Glomerular visceral epithelial cell (primary cell): ENCODE data around the gene SPC24.
"Not testable (repeated sequence)": the region's sequence is repeated elsewhere in the genome, so short reads cannot be mapped to it uniquely, and the experiment has no call there.

Experiments used
- DNase-seq: peaks from one replicate; pipeline ENCODE4 v3.0.0-alpha.2; 2016; ENCODE audit errors: extremely low spot score

SPC24 gene

DNA sequence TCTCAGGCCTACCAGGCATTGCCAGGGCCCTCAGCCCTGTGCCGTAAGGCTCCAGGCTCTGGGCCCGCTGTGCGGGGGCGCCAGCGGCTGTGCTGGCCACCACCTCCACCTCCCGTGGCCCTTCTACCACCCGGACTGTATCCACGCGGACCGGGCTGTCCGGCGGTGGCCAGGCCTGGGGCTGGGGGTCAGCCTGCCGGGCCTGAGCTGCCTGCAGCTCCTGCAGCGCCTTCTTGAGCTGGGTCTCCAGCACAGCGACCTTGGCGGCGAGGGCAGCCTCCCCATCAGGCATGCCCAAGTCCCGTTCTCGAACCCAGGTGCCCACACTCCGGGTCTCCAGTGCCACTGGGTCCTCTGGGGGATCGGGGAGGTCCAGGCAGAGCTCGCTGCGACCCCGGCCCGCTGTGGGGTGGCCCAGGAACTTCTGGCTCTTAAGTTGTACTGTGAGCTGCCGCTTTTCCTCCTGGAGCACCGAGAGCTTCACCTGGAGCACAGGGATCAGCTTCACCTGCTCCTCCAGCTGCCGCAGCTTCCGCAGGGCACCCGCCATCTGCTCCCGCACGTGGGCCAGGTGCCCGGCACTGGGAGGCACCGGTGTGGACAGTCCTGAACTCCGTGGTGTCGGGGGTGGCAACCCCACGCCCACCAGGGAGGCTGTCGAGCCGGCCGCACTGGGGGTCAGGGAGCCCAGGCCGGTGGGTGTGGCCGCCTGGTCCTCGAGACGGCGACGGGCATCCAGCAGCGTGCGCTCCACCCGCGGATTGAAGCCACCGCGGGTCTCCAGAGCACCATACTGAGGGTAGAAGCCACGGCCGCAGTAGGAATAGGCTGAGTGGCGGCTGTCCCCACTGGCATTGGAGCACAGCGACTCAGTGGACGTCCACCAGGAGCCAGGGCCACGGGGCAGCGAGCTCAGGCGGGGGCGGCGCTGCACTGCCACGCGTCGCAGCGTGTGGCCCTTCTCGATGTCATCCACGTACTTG lies 37.7 kb upstream of the SPC24 start:
- no peak for DNase-seq

DNA sequence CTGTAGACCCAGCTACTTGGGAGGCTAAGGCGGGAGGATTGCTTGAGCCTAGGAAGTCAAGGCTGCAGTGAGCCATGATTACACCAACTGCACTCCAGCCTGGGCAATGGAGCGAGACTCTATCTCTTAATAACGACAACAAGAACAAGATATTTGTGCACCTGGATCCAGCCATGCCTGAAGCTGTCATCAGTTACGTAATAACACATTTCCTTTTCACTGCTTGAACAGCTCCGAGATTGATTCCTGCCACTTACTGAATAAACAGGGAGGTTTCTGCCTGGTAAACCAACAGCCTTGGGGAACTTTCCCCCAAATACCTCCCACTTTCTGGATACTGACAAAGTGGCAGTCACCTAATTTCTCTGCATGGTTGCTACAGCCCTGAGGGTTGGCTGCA lies 36.4 kb upstream of the SPC24 start:
- DNase-seq = peak; percentile 63

DNA sequence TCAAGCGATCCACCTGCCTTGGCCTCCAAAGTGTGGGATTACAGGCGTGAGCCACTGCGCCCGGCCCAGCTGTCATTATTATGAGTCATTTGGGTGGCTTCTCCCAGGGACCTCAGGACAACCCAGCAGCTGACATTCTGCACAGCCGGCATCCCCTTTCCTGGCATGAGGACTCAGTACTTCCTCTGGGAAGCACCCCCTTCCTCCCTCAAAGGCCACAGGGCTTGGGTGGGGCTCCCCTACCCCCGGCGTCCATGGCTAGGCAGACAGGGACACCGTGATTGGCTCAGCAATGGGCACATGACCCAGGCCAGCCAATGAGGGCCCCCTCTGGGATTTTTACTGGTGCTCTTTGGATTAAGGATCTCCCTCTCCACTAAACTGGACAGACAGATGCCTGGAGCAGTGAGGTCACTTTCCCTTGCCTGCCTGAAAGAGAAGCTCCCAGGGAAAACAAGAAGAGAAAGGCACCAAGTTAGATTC lies 35.7 kb upstream of the SPC24 start:
- DNase-seq = peak; percentile 53

DNA sequence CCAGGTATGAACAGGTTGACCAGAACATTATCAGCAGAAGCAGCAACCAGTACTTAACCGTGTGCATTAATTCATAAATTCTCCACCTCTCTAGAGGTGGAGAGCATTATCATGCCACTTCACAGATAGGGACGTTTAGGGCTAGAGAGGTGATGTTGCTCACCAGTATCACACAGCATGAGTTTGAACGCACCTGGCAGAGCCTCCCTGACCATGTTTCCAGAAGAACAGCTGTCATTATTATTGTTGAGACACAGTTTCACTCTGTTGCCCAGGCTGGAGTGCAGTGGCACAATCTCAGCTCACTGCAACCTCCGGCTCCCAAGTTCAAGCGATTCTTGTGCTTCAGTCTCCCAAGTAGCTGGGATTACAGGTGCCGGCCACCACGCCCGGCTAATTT lies 34.9 kb upstream of the SPC24 start:
- no peak for DNase-seq

DNA sequence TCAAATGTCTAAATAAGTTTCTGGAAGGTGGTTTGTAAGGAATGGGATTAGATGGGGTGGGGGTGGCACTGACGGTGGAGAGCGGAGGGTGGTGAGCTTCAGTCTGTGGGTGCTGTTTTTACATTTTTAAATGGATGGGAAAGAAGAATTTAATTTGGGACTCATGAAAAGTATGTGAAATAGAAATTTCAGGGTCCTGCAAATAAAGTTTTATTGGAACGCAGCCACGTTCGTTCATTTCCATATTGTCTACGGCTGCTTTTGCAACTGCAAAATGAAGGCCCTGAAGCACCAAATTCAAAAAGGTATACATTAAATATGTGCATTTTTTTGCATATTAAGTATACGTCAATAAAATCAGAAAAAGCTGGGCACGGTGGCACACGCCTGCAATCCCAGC lies 31.9 kb upstream of the SPC24 start:
- DNase-seq = no peak

DNA sequence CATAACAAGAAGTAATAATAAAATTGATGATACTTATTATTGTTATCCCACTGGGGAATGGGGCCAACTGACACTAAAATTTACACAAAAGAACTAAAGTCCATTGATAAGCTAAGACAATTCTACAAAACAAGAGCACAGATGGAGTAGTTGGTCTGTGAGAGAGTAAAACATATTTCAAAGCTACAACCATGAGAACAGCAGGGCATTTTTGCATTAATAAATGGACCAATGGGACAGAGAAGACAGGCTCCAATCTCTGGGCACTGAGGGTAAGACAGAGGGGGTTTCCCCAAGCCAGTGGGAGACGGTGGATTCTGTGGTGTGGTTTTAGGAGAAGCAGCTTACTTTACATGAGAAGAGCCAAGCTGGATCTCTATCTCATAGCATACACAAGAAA lies 27.4 kb upstream of the SPC24 start:
- DNase-seq = no peak

DNA sequence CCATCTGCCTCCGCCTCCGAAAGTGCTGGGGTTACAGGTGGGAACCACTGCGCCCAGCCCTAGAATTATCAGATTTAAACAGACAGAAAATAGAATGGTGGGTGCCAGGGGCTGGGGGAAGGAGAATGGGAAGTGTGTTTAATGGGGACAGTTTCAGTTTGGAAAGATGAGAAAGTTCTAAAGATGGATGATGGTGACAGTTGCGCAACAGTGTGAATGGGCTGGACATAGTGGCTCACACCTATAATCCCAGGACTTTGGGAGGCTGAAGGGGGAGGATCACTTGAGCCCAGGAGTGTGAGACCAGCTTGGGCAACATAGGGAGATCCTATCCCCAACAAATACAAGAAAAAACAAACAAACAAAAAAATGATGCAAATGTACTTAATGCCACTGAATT lies 25.9 kb upstream of the SPC24 start:
- no peak for DNase-seq

DNA sequence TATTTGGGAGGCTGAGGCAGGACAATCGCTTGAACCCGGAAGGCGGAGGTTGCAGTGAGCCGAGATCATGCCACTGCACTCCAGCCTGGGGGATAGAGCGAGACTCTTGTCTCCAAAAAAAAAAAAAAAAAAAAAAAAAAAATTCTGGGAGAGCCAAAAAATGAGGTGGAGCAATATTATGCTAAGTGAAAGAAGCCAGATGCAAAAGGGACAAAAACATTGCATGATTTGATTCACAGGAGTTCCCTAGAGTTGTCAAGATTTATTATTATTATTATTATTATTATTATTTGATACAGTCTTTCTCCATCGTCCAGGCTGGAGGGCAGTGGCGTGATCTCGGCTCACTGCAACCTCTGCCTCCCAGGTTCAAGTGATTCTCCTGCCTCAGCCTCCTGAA lies 25.4 kb upstream of the SPC24 start:
- DNase-seq = not testable (repeated sequence)

DNA sequence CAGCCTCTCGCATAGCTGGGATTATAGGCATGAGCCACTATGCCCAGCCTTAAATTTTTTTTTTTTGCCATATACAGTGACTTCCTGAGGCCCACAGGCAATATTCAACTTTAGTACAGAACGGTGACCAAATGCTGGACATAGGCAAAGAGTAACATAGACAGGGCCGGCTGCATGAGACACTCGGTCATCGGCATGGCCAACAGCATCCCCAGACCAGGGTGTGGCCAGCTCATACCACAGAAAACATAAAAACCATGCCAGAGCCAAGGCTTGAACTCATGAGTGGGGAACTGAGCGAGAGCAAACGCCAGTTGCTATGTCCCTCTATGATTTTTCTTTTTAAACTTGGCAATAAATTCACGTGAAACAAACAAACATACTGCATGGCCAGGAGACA lies 24.8 kb upstream of the SPC24 start:
- DNase-seq = no peak

DNA sequence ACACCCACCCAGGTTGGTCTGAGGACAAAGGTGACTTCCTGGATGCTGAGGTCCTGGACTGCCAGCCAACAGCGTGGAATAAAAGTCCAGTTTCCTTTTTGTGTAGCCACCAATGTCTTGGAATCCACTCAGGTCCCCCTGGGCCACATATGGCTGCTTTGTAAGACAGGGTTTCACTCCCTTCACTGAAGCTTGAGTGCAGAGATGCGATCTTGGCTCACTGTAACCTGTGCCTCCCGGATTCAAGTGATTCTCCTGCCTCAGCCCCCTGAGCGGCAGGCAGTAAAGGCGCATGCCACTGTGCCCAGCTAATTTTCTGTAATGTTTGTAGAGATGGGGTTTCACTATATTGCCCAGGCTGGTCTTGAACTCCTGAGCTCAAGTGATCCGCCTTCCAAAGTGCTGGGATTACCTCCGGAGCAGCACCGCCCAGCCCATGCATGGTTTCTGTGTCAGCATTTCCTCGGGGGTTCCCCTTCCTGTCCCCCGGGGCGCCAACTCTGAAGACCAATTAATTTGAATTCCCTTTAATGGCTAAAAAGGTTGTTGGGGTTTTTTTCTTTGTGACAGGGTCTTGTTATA lies 24.2 kb upstream of the SPC24 start:
- DNase-seq = no peak

DNA sequence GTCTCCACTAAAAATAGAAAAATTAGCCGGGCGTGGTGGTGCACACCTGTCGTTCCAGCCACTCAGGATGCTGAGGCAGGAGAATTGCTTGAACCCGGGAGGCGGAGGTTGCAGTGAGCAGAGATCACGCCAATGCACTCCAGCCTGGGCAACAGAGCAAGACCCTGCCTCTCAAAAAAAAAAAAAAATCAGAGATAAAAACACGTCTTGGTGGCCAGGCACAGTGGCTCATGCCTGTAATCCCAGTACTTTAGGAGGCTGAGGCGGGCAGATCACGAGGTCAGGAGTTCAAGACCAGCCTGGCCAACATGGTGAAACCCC lies 23.5 kb upstream of the SPC24 start:
- DNase-seq = not testable (repeated sequence)

DNA sequence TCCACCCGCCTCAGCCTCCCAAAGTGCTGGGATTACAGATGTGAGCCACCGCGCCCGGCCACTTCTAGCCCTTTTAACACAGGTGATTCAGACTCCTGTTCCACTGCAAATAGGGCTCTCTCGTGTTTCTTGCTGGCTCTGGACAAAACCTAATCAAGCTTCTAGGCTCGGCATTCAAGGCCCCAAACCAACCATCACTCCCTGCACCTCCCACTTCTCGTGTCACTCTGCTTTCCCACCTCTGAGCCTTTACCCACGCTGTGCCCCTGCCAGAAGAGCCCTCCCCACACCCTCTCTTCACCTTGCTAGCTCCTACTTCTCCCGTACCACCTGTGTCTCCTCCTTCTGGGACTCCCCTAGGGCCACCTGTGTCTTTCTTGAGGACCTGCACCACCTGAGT lies 22.0 kb upstream of the SPC24 start:
- no peak for DNase-seq

DNA sequence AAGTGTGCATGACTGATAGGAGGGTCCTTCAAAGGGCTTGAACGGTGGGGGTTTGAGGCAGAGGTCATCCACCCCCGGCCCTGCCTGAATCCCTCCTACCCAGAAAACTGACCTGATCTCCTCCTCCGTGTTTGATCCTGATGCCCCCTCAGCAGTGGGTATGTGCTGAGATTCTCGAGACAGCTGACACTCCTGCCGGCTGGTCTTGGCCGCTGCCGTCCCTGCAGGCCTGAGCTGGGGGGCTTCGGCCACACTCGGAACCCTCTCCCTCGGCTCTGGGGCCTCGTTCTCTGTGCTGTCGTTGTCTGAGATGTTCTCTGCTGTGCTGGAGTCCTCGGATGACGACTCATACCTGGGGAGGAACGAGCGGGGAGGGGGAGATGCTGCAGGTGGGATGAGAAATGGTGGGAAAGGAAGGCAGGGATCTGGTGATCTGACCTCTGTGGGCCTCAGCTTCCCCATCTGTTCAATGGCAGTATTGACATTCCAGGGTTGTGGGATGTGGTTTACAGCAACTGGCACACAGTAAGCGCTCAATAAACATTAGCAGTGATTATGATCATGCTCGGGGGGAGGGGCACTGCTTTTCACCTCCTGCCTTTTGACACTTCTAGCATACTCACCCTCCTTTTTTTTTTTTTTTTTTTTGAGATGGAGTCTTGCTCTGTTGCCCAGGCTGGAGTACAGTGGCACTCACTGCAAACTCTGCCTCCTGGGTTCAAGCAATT lies 21.0 kb upstream of the SPC24 start:
- no peak for DNase-seq

DNA sequence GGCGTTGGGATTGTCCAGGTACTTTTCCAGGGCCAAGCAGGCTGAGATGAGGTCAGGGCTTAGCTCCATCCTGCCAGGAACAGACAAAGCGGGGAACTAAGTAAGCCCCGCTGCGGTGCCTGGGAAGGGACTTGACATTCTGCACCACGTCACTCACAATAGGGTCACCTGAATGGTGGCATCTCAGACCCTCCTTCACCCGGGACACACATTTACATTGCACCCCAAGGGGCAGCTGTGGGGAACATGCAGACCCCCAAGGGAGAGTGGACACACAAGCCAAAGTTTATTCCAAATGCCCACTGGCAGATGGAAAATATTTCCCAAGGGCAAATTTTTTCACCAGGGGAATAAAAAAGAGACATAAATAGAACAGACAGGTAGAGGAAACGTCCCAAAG lies 20.3 kb upstream of the SPC24 start:
- DNase-seq = no peak

DNA sequence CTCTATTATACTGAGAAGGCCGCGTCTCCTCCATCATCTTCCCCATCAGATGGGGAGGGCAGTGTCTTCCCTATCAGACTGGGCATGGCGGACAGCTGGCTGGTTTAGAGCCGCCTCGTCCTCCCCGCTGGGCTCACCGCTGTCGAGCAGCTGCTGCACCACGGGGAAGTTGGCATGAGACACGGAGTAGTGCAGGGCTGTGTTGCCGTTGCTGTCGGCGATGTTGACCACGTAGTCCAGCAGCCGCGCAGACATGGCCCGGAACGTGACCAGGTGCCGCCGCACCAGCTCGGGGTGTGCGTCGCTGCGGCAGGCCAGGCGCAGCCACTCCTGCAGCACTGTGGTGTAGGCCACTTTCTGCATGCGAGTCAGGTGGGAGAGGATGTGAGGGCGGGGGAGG lies 18.8 kb upstream of the SPC24 start:
- DNase-seq = no peak

DNA sequence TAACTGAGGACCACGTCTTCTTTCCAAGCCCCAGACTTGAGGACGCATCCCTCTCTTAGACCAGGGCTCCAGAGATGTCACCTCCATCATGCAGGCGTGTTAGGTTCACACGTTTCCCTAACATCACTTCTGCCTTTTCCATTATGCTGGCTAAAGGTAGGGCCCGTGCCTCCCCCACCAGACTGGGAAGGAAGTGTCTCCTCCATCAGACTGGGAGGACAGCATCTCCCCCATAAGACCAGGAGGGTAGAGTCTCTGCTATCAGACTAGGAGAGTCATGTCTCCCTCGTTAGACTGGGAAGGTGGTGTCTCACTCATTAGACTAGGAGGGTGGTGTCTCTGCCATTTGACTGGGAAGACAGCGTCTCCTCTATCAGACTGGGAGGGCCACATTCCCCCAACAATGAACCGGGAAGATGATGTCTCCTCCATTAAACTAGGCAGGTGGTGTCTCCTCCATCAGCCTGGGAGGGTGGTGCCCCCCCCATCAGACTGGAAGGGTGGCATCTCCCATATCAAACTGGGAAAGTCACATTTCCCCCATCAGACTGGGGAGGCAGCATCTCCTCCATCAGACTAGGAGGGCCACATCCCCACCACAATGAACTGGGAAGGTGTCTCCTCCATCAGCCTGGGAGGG lies 18.1 kb upstream of the SPC24 start:
- no peak for DNase-seq

DNA sequence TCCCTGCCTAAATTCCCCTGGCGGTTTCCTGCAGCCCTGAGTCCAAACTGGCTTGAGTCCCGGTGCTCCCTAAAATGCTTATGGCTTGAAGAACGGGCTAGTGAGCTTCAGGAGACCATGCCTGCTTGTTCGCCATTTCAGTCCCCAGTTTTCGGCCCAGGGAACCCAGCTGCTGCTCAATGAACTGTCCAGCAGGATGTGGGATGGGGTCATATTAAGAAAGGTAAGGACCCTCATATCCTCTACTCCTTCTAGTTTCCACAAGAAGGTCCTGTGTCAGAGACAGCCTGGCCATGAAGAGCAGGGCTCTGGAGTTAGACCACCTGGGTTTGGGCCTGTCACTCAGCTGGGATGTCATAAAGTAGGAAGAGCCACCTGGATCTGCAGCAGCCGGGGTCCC lies 17.0 kb upstream of the SPC24 start:
- no peak for DNase-seq

DNA sequence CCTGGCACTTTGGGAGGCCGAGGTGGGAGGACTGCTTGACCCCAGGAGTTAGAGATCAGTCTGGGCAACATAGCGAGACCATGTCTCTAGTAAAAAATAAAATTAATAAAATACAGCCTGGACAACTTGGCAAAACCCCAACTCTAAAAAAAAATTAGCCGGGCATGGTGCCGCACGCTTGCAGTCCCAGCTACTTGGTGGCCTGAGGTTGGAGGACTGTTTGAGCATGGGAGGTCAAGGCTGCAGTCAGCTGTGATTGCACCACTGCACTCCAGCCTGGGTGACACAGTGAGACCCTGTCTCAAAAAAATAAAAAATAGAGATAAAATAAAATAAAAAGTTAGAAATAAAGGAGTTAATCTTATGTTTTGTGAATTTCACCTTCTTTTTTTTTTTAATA lies 15.6 kb upstream of the SPC24 start:
- no peak for DNase-seq

DNA sequence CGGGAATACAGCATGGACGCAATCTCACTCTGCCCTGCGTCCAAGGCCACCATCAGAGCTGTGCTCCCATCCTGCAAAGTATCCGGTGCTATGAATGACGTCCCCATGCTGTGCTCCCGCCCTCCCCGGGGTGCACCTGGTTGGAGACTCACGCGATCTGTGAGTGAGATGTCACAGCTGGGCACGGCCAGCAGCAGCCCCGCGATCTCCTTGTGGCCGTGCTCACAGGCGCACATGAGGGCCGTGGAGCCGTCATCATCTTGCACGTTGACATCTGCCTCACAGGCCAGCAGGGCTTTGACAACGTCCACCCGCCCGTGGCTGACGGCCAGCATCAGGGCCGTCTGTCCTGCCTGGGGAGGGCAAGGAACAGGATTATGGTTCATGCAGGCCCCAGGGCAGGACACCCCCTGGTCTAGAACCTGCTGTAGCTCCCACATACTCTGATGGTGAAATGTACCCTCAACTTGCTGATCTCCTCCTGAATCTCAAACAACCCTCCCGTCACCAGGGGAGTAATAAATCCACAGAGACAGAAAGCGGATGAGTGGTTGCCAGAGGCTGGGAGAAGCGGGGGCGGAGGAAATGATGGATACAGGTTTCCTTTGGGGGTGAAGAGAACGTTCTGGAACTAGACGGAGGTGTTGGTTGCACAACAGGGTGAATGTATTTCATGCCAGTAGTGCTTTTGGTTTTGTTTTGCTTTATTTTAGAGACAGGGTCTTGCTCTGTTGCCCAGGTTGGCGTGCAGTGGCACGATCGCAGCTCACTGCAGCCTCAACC lies 14.5 kb upstream of the SPC24 start:
- DNase-seq = no peak

DNA sequence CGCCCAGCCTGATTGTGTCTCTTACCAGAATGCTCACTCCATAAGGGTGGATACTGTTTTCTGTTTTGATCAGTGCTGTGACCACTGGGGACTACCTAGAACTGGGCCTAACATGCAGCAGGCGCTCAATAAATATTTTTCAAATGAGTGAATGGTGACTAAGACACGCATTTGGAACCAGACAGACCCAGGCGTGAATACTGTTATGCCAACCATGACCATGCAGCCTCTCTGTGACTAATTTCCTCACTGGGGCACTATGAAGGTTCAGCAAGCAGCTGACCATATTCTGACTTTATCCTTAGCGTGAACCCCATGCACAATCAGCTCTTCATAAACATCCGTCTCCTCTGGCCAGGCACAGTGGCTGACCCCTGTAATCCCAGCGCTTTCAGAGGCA lies 13.0 kb upstream of the SPC24 start:
- DNase-seq = peak; percentile 96
